HG03378 (cell line): Measurements from ENCODE around the gene MOCS1.

Experiments
- ATAC-seq: cut with Tn5 transposase; IDR thresholded peaks from one replicate; pipeline ENCODE4 v1.9.1; 2021; ENCODE audit warnings: mild to moderate bottlenecking, moderate library complexity; ENCODE audit not compliant: unreplicated experiment

MOCS1 gene

GRCh38 chr6:39950125-39950720 lies 16.0 kb upstream of the MOCS1 start:
- no peak for ATAC-seq

DNA sequence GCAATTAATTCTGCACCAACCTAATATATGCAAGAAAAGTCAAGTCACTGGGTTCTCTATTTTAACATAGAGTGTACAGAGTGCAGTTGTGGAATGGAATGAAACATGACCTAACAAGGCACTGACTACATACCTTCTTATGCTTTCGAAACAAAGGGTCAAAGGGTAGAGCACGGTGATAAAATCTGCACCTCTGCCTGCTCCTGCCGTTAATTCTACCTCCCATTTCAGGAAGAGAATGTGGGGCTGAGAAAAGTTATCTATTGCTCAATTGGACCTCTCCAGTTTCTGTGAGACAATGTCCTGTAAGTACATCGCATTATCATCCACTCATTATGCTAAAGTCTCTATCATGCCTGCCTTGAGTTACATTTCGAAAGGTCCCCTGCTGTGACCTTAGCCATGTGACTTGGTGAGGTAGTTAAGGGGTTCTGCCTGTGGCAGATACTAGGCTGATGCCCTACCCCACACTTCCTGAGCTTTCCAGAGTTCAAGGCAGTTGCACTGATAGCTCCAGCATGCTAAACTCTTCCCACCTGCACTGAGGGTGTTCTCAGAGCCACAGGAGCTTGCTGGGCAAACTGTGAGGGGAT lies 14.0 kb upstream of the MOCS1 start:
- ATAC-seq: no peak

GRCh38 chr6:39947611-39948068 lies 13.4 kb upstream of the MOCS1 start:
- ATAC-seq: no peak

DNA sequence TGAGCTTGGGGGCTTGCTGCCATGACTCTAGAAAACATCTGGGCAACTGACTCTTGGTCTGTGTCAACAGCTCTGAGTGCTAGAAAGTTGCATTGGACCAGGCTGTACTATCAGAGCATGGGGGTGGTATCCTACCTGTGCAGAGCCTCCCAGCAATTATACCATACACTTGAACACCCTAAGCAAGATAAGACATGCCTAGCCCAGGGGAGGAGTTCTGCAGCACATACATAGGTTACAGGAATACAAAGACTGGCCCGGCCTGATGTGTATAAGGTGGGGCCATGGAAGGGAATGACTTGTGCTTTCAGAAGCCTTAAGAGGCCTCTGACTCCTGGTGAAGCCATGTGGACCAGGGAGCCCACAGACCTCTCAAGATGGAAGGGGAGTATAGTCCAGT lies 11.4 kb upstream of the MOCS1 start:
- ATAC-seq: no peak

GRCh38 chr6:39942903-39943580 lies 8.8 kb upstream of the MOCS1 start:
- no peak for ATAC-seq

- ATAC-seq: no peak
Observed at GRCh38 chr6:39941820-39942219, 7.6 kb upstream of the MOCS1 start.

DNA sequence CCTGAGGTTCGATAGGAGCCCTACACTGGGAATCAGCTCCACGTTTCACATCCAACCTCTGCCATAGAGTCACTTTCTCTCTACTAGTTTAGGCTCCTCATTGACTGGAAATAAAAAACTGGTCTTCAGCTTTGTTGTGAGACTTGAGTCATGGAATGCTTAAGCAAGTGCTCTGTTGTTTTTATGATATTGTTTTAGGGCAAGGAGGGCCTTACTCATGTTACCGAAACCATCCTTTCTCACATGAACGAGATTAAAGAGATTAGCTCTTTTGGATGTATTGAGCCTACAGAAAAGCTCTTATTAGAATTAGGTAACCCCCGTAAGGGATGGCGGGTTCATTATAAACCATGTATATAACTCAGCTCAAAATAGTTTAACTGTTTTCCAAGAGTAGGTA lies 6.9 kb upstream of the MOCS1 start:
- no peak for ATAC-seq

- ATAC-seq: no peak
Observed at GRCh38 chr6:39938773-39939654, 4.8 kb upstream of the MOCS1 start.

- no peak for ATAC-seq
Observed at GRCh38 chr6:39937686-39938333, 3.5 kb upstream of the MOCS1 start.

- ATAC-seq: no peak
Observed at GRCh38 chr6:39936857-39937256, 2.6 kb upstream of the MOCS1 start.

- ATAC-seq: no peak
Observed at GRCh38 chr6:39935241-39935640, 979 bp upstream of the MOCS1 start.

DNA sequence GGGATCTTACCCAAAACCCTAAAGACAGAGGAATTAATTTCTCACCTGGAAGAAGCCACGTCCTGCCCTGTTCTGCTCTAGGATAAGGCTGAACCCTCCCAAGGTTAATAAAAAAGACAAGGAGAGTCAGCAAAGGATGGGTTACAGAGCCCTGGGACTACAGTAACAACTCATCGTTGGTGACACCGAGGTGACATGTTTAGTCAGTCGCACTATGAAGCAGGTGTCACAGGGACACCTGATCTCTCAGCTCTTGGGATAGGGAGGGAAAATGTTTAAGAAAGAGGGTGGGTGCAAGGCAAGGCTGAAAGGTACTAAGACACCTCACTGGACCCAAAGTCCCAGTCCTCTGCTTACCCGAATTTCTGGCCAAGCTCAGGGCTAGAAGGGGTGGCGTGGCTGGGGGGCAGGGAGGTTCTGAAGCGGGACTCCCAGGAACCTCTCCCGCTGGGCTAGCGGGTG lies 562 bp downstream of the MOCS1 start:
- no peak for ATAC-seq

DNA sequence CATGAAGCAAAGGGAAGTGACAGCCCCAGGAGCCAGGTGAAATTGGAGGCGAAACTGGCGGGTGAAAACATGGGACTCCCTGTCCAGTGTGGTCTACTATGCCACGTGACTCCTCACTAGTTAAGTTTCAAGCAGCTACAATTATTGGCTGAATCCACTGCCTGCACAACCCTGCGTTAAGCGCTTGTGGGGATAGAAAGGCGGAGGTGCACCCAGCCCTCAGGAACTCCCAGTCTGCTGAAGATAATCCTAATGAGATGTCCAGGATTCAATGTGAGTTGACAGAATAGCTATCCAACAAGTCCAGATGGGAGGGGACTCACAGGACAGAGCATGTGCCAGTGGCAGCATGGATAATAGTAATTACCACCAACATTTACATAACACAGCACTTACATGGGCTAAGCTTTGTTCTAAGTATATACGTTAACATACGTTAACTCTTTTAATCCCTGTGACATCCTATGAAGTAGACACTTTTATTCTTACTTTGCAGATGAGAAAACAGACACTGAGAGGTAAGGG lies 1.8 kb downstream of the MOCS1 start:
- no peak for ATAC-seq

DNA sequence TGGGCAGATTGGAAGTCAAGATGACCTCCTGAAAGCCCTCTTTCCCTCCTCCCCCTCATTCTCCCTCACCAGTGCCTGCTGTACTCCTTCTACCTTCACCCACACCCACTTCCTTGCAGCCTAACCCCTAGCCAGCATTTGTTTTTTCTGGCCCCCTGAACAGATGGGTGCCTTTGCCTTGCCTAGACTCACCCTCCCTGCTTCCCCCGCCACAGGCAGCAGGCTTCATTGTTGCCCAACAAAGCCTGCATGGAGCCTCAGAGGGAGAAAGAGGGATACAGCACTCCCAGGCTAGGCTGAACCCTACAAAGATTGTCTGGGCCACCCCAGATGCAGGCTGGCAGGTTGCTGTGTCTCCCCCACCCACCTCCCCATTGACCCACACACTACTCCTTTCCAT lies 2.7 kb downstream of the MOCS1 start:
- ATAC-seq: no peak

GRCh38 chr6:39930540-39930939 lies 3.7 kb downstream of the MOCS1 start:
- no peak for ATAC-seq

GRCh38 chr6:39929733-39930461 lies 4.4 kb downstream of the MOCS1 start:
- ATAC-seq: no peak

DNA sequence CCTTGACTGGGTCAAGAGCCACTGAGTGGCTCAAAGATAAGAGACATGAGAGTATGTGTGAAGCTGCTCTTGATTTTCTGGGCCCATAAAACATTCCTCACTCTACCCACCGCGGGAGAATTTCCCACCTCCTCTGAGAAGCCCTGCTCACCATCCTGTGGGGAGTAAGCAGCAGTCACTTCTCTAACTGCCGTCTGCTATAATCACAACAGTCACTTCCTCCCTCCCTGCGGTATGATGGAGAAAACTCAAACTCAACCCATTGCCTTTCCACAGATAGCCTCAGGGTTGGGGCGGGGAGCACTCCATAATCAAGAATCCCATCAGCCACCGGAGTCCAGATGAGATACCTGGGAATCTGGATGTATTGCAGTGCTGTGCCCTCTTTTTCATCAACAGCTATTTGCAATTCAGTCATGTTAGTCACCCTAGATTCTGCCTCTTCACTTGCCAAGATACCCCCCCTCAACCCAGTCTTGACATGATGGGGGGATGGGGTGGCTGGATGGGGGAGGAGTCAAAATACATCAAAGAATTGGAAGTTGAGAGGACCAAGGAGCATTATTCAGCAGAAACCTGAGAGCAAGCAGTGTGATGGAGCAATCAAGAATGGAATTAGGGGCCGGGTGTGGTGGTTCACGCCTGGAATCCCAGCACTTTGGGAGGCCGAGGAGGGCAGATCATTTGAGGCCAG lies 5.1 kb downstream of the MOCS1 start:
- ATAC-seq: no peak

DNA sequence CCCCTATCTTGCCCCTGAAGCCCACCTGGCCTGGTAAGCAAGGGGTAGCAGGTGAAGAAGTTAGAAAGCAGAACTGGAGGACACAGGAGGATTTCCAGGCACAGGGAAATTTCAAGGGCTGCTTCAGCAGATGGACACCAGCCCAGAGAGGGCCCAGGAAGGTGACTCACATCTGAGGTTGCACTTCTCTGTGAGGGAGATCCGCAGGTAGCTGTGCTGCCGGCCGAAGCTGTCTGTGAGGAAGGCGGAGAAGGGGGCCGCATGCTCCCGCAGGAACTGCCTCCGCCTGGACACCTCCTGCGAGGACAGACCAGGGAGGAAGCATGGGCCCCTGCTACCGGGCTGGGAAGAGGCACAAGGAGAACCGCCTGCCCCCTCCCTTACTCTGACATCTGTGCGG lies 7.1 kb downstream of the MOCS1 start:
- ATAC-seq: no peak

GRCh38 chr6:39926668-39927067 lies 7.6 kb downstream of the MOCS1 start:
- no peak for ATAC-seq
